Glutamatergic neuron (in vitro differentiated cells): ENCODE data around the gene RNF13. TPM values are rescaled to one million over a fixed set of nuclear protein-coding genes. Genes with fewer than 3 reads are reported as not detected.

ENCODE experiments used
- DNase-seq: peaks from one replicate; pipeline ENCODE4 v3.0.0; 2022
- H3K27ac Mint-ChIP-seq: one replicate; pipeline ENCODE4 v1.8.0; 2020; ENCODE audit warnings: mild to moderate bottlenecking, mixed read lengths, inconsistent platforms; ENCODE audit not compliant: unreplicated experiment
- H3K27me3 Mint-ChIP-seq: one replicate; pipeline ENCODE4 v1.8.0; 2020; ENCODE audit warnings: mild to moderate bottlenecking, moderate library complexity, mixed read lengths, inconsistent platforms; ENCODE audit not compliant: unreplicated experiment
- H3K36me3 Mint-ChIP-seq: one replicate; pipeline ENCODE4 v1.8.0; 2020; ENCODE audit warnings: mild to moderate bottlenecking, mixed read lengths, inconsistent platforms; ENCODE audit not compliant: unreplicated experiment
- H3K4me1 Mint-ChIP-seq: one replicate; pipeline ENCODE4 v1.8.0; 2020; ENCODE audit warnings: mild to moderate bottlenecking, low read depth, mixed read lengths, inconsistent platforms; ENCODE audit not compliant: unreplicated experiment
- H3K4me3 Mint-ChIP-seq: one replicate; pipeline ENCODE4 v1.8.0; 2020; ENCODE audit warnings: mild to moderate bottlenecking, mixed read lengths, inconsistent platforms; ENCODE audit not compliant: unreplicated experiment
- H3K9me3 Mint-ChIP-seq: one replicate; pipeline ENCODE4 v1.8.0; 2020; ENCODE audit warnings: mild to moderate bottlenecking, moderate library complexity, mixed read lengths, inconsistent platforms; ENCODE audit not compliant: unreplicated experiment
- total RNA-seq: library from RNA; stranded (reverse); fragmentation: NEBNext Ultra II Directional; extraction: Animal tissue kit (Norgen Biotek cat#: 25700); gene quantifications from one replicate; pipeline ENCODE4 v1.2.1, GENCODE V29; 2021; ENCODE audit not compliant: unreplicated experiment
- TF ChIP-seq, protein P1 (sequence below): fragments of 200-600 bp; sonication (generic); IDR thresholded peaks from one replicate; pipeline ENCODE4 v1.5.0; 2021; ENCODE audit not compliant: partially characterized antibody, unreplicated experiment

The RNF13 gene
- total RNA-seq, 1 donor from 2014 or later, result 29.0 TPM

DNA sequence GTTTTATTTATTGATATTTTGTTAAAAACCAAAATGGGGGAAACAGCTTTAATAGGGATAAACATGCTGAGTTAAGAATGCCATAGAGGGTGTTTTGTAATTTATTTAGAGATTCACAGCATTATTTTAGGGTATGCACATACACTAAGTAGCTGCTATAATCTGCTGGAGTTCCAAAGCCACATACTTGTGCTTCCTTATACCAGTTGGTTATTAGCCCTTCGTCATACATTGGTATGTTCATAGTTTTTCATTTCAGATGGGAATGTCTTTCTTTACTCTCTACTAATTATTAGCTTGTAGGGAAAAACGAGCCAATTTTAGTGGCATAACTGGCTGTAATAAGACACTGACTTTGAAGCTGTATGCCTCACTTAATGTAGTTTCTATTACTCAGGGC lies 82.8 kb downstream of the RNF13 start:
- no peak overlapping the region for H3K27ac Mint-ChIP-seq
- H3K4me1 Mint-ChIP-seq, result peaks cover 9% of the 10 kb centered on the region
- TF ChIP-seq, protein P1, sequence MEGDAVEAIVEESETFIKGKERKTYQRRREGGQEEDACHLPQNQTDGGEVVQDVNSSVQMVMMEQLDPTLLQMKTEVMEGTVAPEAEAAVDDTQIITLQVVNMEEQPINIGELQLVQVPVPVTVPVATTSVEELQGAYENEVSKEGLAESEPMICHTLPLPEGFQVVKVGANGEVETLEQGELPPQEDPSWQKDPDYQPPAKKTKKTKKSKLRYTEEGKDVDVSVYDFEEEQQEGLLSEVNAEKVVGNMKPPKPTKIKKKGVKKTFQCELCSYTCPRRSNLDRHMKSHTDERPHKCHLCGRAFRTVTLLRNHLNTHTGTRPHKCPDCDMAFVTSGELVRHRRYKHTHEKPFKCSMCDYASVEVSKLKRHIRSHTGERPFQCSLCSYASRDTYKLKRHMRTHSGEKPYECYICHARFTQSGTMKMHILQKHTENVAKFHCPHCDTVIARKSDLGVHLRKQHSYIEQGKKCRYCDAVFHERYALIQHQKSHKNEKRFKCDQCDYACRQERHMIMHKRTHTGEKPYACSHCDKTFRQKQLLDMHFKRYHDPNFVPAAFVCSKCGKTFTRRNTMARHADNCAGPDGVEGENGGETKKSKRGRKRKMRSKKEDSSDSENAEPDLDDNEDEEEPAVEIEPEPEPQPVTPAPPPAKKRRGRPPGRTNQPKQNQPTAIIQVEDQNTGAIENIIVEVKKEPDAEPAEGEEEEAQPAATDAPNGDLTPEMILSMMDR, result no peak
- H3K9me3 Mint-ChIP-seq, result no peaks in the 10 kb centered on the region
- H3K4me3 Mint-ChIP-seq, result no peak overlapping the region
- no peak for DNase-seq
- no peaks in the 10 kb centered on the region for H3K36me3 Mint-ChIP-seq
- H3K27me3 Mint-ChIP-seq, result no peaks in the 10 kb centered on the region

DNA sequence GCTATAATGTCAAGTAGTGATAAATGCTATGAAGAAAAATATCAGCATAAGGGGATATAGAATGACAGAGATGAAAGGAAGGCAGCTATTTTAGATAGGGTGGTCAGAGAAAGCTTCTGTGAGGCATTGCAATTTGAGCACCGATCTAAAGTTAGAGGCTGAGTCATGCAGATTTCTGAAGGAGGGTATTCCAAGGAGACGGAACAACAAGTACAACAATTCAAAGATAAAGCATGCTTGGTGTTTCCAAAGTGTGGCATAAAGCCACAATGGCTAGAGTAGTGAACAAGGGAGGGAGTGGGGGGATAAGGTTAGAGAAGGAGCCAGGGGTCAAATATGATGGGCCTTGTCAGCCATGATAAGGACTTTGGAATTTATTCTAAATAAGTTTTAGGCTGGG lies 85.8 kb downstream of the RNF13 start:
- DNase-seq, result no peak
- Mint-ChIP-seq H3K27me3 (no peaks in the 10 kb centered on the region), H3K4me1 (no peaks in the 10 kb centered on the region), H3K36me3 (no peaks in the 10 kb centered on the region), H3K9me3 (no peaks in the 10 kb centered on the region), H3K4me3 (no peak overlapping the region), H3K27ac (no peak overlapping the region)
- TF ChIP-seq, protein P1, result no peak

DNA sequence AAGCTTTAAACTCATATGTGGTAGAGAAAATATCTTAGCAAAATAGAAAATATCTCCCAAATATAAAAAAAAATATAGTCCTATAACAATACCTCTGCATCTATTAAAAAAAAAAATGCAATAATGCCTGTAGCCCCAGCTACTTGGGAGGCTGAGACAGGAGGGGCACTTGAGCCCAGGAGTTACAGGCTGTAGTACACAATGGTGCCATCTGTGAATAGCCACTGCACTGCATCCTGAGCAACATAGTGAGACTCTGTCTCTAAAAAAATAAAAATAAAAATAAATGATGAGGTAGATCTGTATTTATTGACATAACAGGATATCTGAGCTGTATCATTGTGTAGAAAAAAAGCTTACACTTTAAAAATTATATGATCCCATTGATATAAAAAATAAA lies 87.3 kb downstream of the RNF13 start:
- TF ChIP-seq, protein P1, result no peak
- H3K36me3 Mint-ChIP-seq, result no peaks in the 10 kb centered on the region
- no peaks in the 10 kb centered on the region for H3K9me3 Mint-ChIP-seq
- no peaks in the 10 kb centered on the region for H3K27me3 Mint-ChIP-seq
- no peak overlapping the region for H3K4me3 Mint-ChIP-seq
- no peak overlapping the region for H3K27ac Mint-ChIP-seq
- H3K4me1 Mint-ChIP-seq, result no peaks in the 10 kb centered on the region
- DNase-seq, result no peak

DNA sequence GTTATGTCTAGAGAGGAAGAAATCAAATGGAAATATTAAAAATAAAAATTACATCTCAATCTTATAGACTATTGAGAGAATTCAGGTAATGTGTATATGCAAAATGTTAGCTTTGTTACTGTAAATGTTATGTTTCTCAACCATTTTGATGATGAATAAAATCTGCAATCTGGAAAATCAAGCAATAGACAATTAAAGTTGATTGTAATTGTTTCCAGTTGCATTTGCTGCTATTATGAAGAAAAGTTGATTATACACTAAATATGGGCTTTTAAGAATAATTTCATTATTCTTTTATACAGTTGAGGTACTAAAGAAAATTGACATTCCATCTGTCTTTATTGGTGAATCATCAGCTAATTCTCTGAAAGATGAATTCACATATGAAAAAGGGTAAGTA lies 88.8 kb downstream of the RNF13 start:
- Mint-ChIP-seq H3K36me3 (no peaks in the 10 kb centered on the region), H3K4me3 (no peak overlapping the region), H3K9me3 (no peaks in the 10 kb centered on the region), H3K27ac (no peak overlapping the region), H3K27me3 (no peaks in the 10 kb centered on the region), H3K4me1 (no peaks in the 10 kb centered on the region)
- TF ChIP-seq, protein P1, result no peak
- DNase-seq, result no peak

DNA sequence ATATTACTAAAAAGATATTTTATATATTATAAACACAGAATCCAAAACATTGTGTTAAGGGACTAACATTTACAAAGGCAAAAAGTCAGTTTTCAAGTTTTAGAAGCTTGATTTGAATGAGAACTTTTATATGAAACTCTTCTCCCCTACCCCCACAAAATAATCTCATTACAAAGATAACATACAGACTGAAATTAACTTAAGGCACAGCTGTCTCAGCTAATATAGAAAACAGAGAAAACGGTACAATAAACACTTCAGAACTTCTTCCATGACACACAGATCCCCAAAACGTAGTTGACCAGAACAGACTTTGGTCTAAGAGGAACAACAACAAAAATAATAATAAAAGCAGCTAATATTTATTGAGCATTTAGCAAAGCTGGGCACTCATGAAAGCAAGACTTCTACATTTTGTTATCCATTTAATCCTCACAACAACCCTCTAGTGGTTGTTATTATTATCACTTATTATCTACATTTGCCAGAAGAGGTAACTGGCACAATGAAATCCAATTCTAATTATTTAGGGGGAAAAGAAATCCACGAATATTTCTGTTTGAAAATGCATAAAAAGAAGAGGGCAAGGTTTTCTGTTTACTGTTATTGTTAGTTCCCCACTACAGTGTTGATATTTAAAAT lies 89.6 kb downstream of the RNF13 start:
- TF ChIP-seq, protein P1, result peak; percentile 55
- Mint-ChIP-seq H3K4me1 (no peaks in the 10 kb centered on the region), H3K27me3 (no peaks in the 10 kb centered on the region), H3K9me3 (no peaks in the 10 kb centered on the region), H3K27ac (no peak overlapping the region), H3K4me3 (no peak overlapping the region), H3K36me3 (no peaks in the 10 kb centered on the region)
- DNase-seq, result no peak
